A673 (cell line): ENCODE data around the gene ACOX3. TPM values are rescaled to one million over a fixed set of nuclear protein-coding genes. Genes with fewer than 3 reads are reported as not detected.

Experiments
- BruUV-seq: library from RNA; stranded (reverse); fragments of 400-500 nt; replicated peaks from 2 replicates; lab custom pipeline; 2021; lab: Mats Ljungman, UMichigan
- CTCF ChIA-PET: fragments of 300-600 bp; sonication (Branson Sonifier 250); formaldehyde crosslinking; loops from one replicate; lab custom pipeline; 2022; ENCODE audit warnings: antibody characterized with exemption; lab: Charles Lee
- POLR2A ChIA-PET: fragments of 300-600 bp; sonication (Branson Sonifier 250); formaldehyde crosslinking; loops from one replicate; lab custom pipeline; 2022; ENCODE audit warnings: antibody characterized with exemption; ENCODE audit not compliant: low non-redundant PET; lab: Charles Lee
- DNase-seq: peaks from one replicate; pipeline ENCODE4 v3.0.0-alpha.2; 2015; ENCODE audit warnings: low spot score
- H3K27ac ChIP-seq: fragments of 200-600 bp; sonication (generic); 2 replicates; pipeline ENCODE4 v1.5.1; 2016; ENCODE audit warnings: mixed run types, low read depth, mild to moderate bottlenecking, mixed read lengths, antibody characterized with exemption, low read length; ENCODE audit not compliant: poor library complexity, severe bottlenecking
- H3K27me3 ChIP-seq: fragments of 200-600 bp; sonication (generic); replicated peaks from 2 replicates; pipeline ENCODE4 v1.6.1; 2017; ENCODE audit warnings: mixed run types, low read depth, mild to moderate bottlenecking, mixed read lengths, antibody characterized with exemption, low read length; ENCODE audit not compliant: insufficient read depth, poor library complexity
- H3K36me3 ChIP-seq: fragments of 200-600 bp; sonication (generic); 2 replicates; pipeline ENCODE4 v1.6.1; 2016; ENCODE audit warnings: mixed run types, mild to moderate bottlenecking, mixed read lengths, antibody characterized with exemption, low read length; ENCODE audit not compliant: insufficient read depth, poor library complexity, severe bottlenecking
- H3K4me1 ChIP-seq: fragments of 200-600 bp; sonication (generic); 2 replicates; pipeline ENCODE4 v1.6.1; 2017; ENCODE audit warnings: mixed run types, mild to moderate bottlenecking, mixed read lengths, antibody characterized with exemption, low read length; ENCODE audit not compliant: insufficient read depth, poor library complexity, severe bottlenecking
- H3K4me3 ChIP-seq: fragments of 200-600 bp; sonication (generic); 2 replicates; pipeline ENCODE4 v1.5.1; 2016; ENCODE audit warnings: low read depth, mixed run types, mild to moderate bottlenecking, mixed read lengths, low read length; ENCODE audit not compliant: poor library complexity, severe bottlenecking
- H3K9me3 ChIP-seq: fragments of 200-600 bp; sonication (generic); 2 replicates; pipeline ENCODE4 v1.6.1; 2016; ENCODE audit warnings: mixed run types, low read depth, mild to moderate bottlenecking, mixed read lengths, antibody characterized with exemption, low read length; ENCODE audit not compliant: poor library complexity, severe bottlenecking
- CTCF ChIP-seq: fragments of 300-800, 200-600 bp; sonication (generic); conservative IDR thresholded peaks from 2 replicates; pipeline ENCODE4 v1.5.1; 2017; ENCODE audit warnings: low read depth, mild to moderate bottlenecking, antibody characterized with exemption, low read length, moderate library complexity, mixed read lengths
- EZH2 ChIP-seq: fragments of 200-600 bp; sonication (generic); IDR thresholded peaks from 2 replicates; pipeline ENCODE4 v1.6.1; 2017; ENCODE audit warnings: borderline replicate concordance, low read depth, mild to moderate bottlenecking, mixed read lengths, antibody characterized with exemption, low read length; ENCODE audit not compliant: poor library complexity, severe bottlenecking
- intact Hi-C: fragments of 100-400 bp; cut with micrococcal nuclease; formaldehyde crosslinking; loops from one replicate; pipeline ENCODE4 v1.10.0; 2022; ENCODE audit not compliant: unreplicated experiment
- total RNA-seq: library from RNA; stranded (reverse); gene quantifications from 2 replicates; pipeline ENCODE4 v1.2.3, GENCODE V29; 2021

Gene ACOX3
- total RNA-seq, 1 experiment from 2014 or later, result 14.3 TPM

GRCh38 chr4:8373973-8374545 is 66.5 kb downstream of the ACOX3 start:
- BruUV-seq, result no TSS peak
- POLR2A ChIA-PET, result no interaction called here
- Histone ChIP-seq H3K4me1 (no peaks in the 10 kb centered on the region), H3K36me3 (no peaks in the 10 kb centered on the region), H3K27me3 (no peaks in the 10 kb centered on the region), H3K27ac (no peak overlapping the region), H3K9me3 (no peaks in the 10 kb centered on the region), H3K4me3 (no peak overlapping the region)
- TF ChIP-seq CTCF (no peak), EZH2 (no peak)
- intact Hi-C loops, result no loop called here
- no peak for DNase-seq
- CTCF ChIA-PET, result no interaction called here

- no peaks in the 10 kb centered on the region for H3K36me3 ChIP-seq
- no peak overlapping the region for H3K27ac ChIP-seq
- no peak for TF ChIP-seq CTCF
- no peak for TF ChIP-seq EZH2
- ChIA-PET POLR2A (no interaction called here), CTCF (no interaction called here)
- H3K4me1 ChIP-seq, result no peaks in the 10 kb centered on the region
- H3K4me3 ChIP-seq, result no peak overlapping the region
- no peaks in the 10 kb centered on the region for H3K27me3 ChIP-seq
- intact Hi-C loops, result no loop called here
- H3K9me3 ChIP-seq, result no peaks in the 10 kb centered on the region
- no TSS peak for BruUV-seq
- DNase-seq, result no peak
Observed at GRCh38 chr4:8373270-8373972, 67.1 kb downstream of the ACOX3 start.

GRCh38 chr4:8372506-8372905 is 68.0 kb downstream of the ACOX3 start:
- DNase-seq, result no peak
- no peak overlapping the region for H3K27ac ChIP-seq
- no peaks in the 10 kb centered on the region for H3K9me3 ChIP-seq
- H3K4me3 ChIP-seq, result no peak overlapping the region
- CTCF ChIA-PET, result no interaction called here
- no TSS peak for BruUV-seq
- POLR2A ChIA-PET, result no interaction called here
- H3K4me1 ChIP-seq, result no peaks in the 10 kb centered on the region
- intact Hi-C loops, result no loop called here
- no peaks in the 10 kb centered on the region for H3K36me3 ChIP-seq
- TF ChIP-seq CTCF (no peak), EZH2 (no peak)
- H3K27me3 ChIP-seq, result no peaks in the 10 kb centered on the region
